Measurements from ENCODE around the gene SLC22A7. TPM values are rescaled to one million over a fixed set of nuclear protein-coding genes. Genes with fewer than 3 reads are reported as not detected.

The SLC22A7 gene
- total and polyA plus RNA-seq, 7 experiments from 2014 or later, result not detected

- H3K9me3 ChIP-seq (ENCODE audit: control insufficient read depth in 2 of 3, low read length in 3 of 3), result no peaks in the 10 kb centered on the region
- no peak overlapping the region for H3K27ac Mint-ChIP-seq
- intact Hi-C loops (cut with micrococcal nuclease), result no loop called here
- no peaks in the 10 kb centered on the region for H3K27me3 ChIP-seq (ENCODE audit: control insufficient read depth in 2 of 2, insufficient read depth in 2 of 2, low read length in 2 of 2)
- H3K27ac ChIP-seq (ENCODE audit: low read depth, low read length), result no peak overlapping the region
- H3K4me1 ChIP-seq (ENCODE audit: control insufficient read depth in 2 of 2, insufficient read depth in 2 of 2, low read length in 2 of 2), result no peaks in the 10 kb centered on the region
- peaks cover 13 to 50% (median 24%) of the 10 kb centered on the region in 5 donors for H3K27me3 Mint-ChIP-seq
- H3K4me1 Mint-ChIP-seq, result peaks cover 0 to 6% (median 0%) of the 10 kb centered on the region in 7 donors
- ATAC-seq (no peak), DNase-seq (no peak)
- POLR2A ChIA-PET, result no interaction called here
- CTCF ChIA-PET, result no interaction called here
- H3K4me3 Mint-ChIP-seq, result no peak overlapping the region
- H3K36me3 Mint-ChIP-seq, result no peaks in the 10 kb centered on the region
- H3K9me3 Mint-ChIP-seq, result no peaks in the 10 kb centered on the region
- H3K36me3 ChIP-seq (ENCODE audit: control insufficient read depth in 2 of 3, insufficient read depth in 3 of 3, low read length in 3 of 3), result no peaks in the 10 kb centered on the region
- H3K4me3 ChIP-seq (ENCODE audit: low read length), result no peak overlapping the region
These were observed 12.2 kb upstream of the SLC22A7 start for GRCh38 chr6:43285832-43286231.

- POLR2A ChIA-PET, result no interaction called here
- Histone ChIP-seq H3K4me3 (ENCODE audit: low read length) (no peak overlapping the region), H3K27ac (ENCODE audit: low read depth, low read length) (no peak overlapping the region), H3K9me3 (ENCODE audit: control insufficient read depth in 2 of 3, low read length in 3 of 3) (no peaks in the 10 kb centered on the region), H3K4me1 (ENCODE audit: control insufficient read depth in 2 of 2, insufficient read depth in 2 of 2, low read length in 2 of 2) (no peaks in the 10 kb centered on the region), H3K27me3 (ENCODE audit: control insufficient read depth in 2 of 2, insufficient read depth in 2 of 2, low read length in 2 of 2) (no peaks in the 10 kb centered on the region), H3K36me3 (ENCODE audit: control insufficient read depth in 2 of 3, insufficient read depth in 3 of 3, low read length in 3 of 3) (no peaks in the 10 kb centered on the region)
- Mint-ChIP-seq H3K27me3 (peaks cover 8 to 45% (median 21%) of the 10 kb centered on the region in 5 donors), H3K27ac (no peak overlapping the region), H3K4me1 (peaks cover 0 to 3% (median 0%) of the 10 kb centered on the region in 7 donors), H3K4me3 (no peak overlapping the region), H3K9me3 (no peaks in the 10 kb centered on the region), H3K36me3 (no peaks in the 10 kb centered on the region)
- ATAC-seq (no peak), DNase-seq (no peak)
- CTCF ChIA-PET, result no interaction called here
- intact Hi-C loops (cut with micrococcal nuclease), result no loop called here
These were observed 11.5 kb upstream of the SLC22A7 start for GRCh38 chr6:43286456-43286979.

- POLR2A ChIA-PET, result no interaction called here
- Histone ChIP-seq H3K9me3 (ENCODE audit: control insufficient read depth in 2 of 3, low read length in 3 of 3) (no peaks in the 10 kb centered on the region), H3K27ac (ENCODE audit: low read depth, low read length) (no peak overlapping the region), H3K36me3 (ENCODE audit: control insufficient read depth in 2 of 3, insufficient read depth in 3 of 3, low read length in 3 of 3) (no peaks in the 10 kb centered on the region), H3K4me1 (ENCODE audit: control insufficient read depth in 2 of 2, insufficient read depth in 2 of 2, low read length in 2 of 2) (no peaks in the 10 kb centered on the region), H3K27me3 (ENCODE audit: control insufficient read depth in 2 of 2, insufficient read depth in 2 of 2, low read length in 2 of 2) (no peaks in the 10 kb centered on the region), H3K4me3 (ENCODE audit: low read length) (no peak overlapping the region)
- ATAC-seq (peak; percentile 10), DNase-seq (no peak)
- no peak overlapping the region for H3K27ac Mint-ChIP-seq
- CTCF ChIA-PET, result no interaction called here
- intact Hi-C loops (cut with micrococcal nuclease), result no loop called here
- H3K4me3 Mint-ChIP-seq, result no peak overlapping the region
- H3K4me1 Mint-ChIP-seq, result peaks cover 0 to 3% (median 0%) of the 10 kb centered on the region in 7 donors
- H3K9me3 Mint-ChIP-seq, result no peaks in the 10 kb centered on the region
- H3K36me3 Mint-ChIP-seq, result no peaks in the 10 kb centered on the region
- peaks cover 4 to 44% (median 18%) of the 10 kb centered on the region in 5 donors for H3K27me3 Mint-ChIP-seq
These were observed 10.9 kb upstream of the SLC22A7 start for GRCh38 chr6:43286980-43287716.

- Mint-ChIP-seq H3K9me3 (no peaks in the 10 kb centered on the region), H3K4me3 (no peak overlapping the region), H3K27ac (no peak overlapping the region), H3K4me1 (peaks cover 0 to 2% (median 0%) of the 10 kb centered on the region in 7 donors), H3K36me3 (no peaks in the 10 kb centered on the region), H3K27me3 (peaks cover 0 to 39% (median 13%) of the 10 kb centered on the region in 5 donors)
- ChIA-PET POLR2A (no interaction called here), CTCF (no interaction called here)
- Histone ChIP-seq H3K27me3 (ENCODE audit: control insufficient read depth in 2 of 2, insufficient read depth in 2 of 2, low read length in 2 of 2) (no peaks in the 10 kb centered on the region), H3K4me1 (ENCODE audit: control insufficient read depth in 2 of 2, insufficient read depth in 2 of 2, low read length in 2 of 2) (no peaks in the 10 kb centered on the region), H3K9me3 (ENCODE audit: control insufficient read depth in 2 of 3, low read length in 3 of 3) (no peaks in the 10 kb centered on the region), H3K27ac (ENCODE audit: low read depth, low read length) (no peak overlapping the region), H3K4me3 (ENCODE audit: low read length) (no peak overlapping the region), H3K36me3 (ENCODE audit: control insufficient read depth in 2 of 3, insufficient read depth in 3 of 3, low read length in 3 of 3) (no peaks in the 10 kb centered on the region)
- intact Hi-C loops (cut with micrococcal nuclease), result no loop called here
- ATAC-seq (no peak), DNase-seq (no peak)
These were observed 10.1 kb upstream of the SLC22A7 start for GRCh38 chr6:43287717-43288679.

GRCh38 chr6:43290339-43290904, 7.6 kb upstream of the SLC22A7 start:
- Mint-ChIP-seq H3K27ac (peak overlapping the region in 1 of 9 donors; percentile 0), H3K4me1 (peaks cover 0 to 1% (median 0%) of the 10 kb centered on the region in 7 donors), H3K4me3 (no peak overlapping the region), H3K9me3 (no peaks in the 10 kb centered on the region), H3K27me3 (peaks cover 0 to 36% (median 12%) of the 10 kb centered on the region in 5 donors), H3K36me3 (no peaks in the 10 kb centered on the region)
- H3K27me3 ChIP-seq (ENCODE audit: control insufficient read depth in 2 of 2, insufficient read depth in 2 of 2, low read length in 2 of 2), result no peaks in the 10 kb centered on the region
- ATAC-seq (no peak), DNase-seq (no peak)
- H3K4me3 ChIP-seq (ENCODE audit: low read length), result no peak overlapping the region
- no peaks in the 10 kb centered on the region for H3K4me1 ChIP-seq (ENCODE audit: control insufficient read depth in 2 of 2, insufficient read depth in 2 of 2, low read length in 2 of 2)
- intact Hi-C loops (cut with micrococcal nuclease), result no loop called here
- no peak overlapping the region for H3K27ac ChIP-seq (ENCODE audit: low read depth, low read length)
- no peaks in the 10 kb centered on the region for H3K9me3 ChIP-seq (ENCODE audit: control insufficient read depth in 2 of 3, low read length in 3 of 3)
- CTCF ChIA-PET, result no interaction called here
- no peaks in the 10 kb centered on the region for H3K36me3 ChIP-seq (ENCODE audit: control insufficient read depth in 2 of 3, insufficient read depth in 3 of 3, low read length in 3 of 3)
- POLR2A ChIA-PET, result no interaction called here

- Mint-ChIP-seq H3K4me1 (no peaks in the 10 kb centered on the region), H3K4me3 (no peak overlapping the region), H3K9me3 (no peaks in the 10 kb centered on the region), H3K27ac (peak overlapping the region in 1 of 9 donors; percentile 0), H3K36me3 (no peaks in the 10 kb centered on the region), H3K27me3 (peaks cover 0 to 31% (median 7%) of the 10 kb centered on the region in 5 donors)
- no peak for ATAC-seq
- Histone ChIP-seq H3K36me3 (ENCODE audit: control insufficient read depth in 2 of 3, insufficient read depth in 3 of 3, low read length in 3 of 3) (no peaks in the 10 kb centered on the region), H3K4me3 (ENCODE audit: low read length) (no peak overlapping the region), H3K27me3 (ENCODE audit: control insufficient read depth in 2 of 2, insufficient read depth in 2 of 2, low read length in 2 of 2) (no peaks in the 10 kb centered on the region), H3K9me3 (ENCODE audit: control insufficient read depth in 2 of 3, low read length in 3 of 3) (no peaks in the 10 kb centered on the region), H3K4me1 (ENCODE audit: control insufficient read depth in 2 of 2, insufficient read depth in 2 of 2, low read length in 2 of 2) (no peaks in the 10 kb centered on the region), H3K27ac (ENCODE audit: low read depth, low read length) (no peak overlapping the region)
- no peak for DNase-seq
- ChIA-PET CTCF (no interaction called here), POLR2A (no interaction called here)
- intact Hi-C loops (cut with micrococcal nuclease), result no loop called here
These were observed 7.1 kb upstream of the SLC22A7 start for GRCh38 chr6:43290905-43291355.
